OCI-LY3 (cell line): ENCODE measurements around the gene CD40.

ENCODE experiments used
- H2AFZ ChIP-seq: fragments of 200-600, 300-600 bp; shearing (Covaris generic); 2 replicates; pipeline ENCODE4 v1.6.0; 2014; ENCODE audit warnings: antibody characterized with exemption, low read depth, low read length
- H3K27ac ChIP-seq: fragments of 200-600, 300-600 bp; sonication (generic); 2 replicates; pipeline ENCODE4 v1.5.1; 2014; ENCODE audit warnings: mild to moderate bottlenecking, low read length, moderate library complexity, mixed read lengths
- H3K27me3 ChIP-seq: fragments of 200-600, 300-600 bp; sonication (generic); 2 replicates; pipeline ENCODE4 v1.6.1; 2014; ENCODE audit warnings: low read depth, low read length, mixed read lengths
- H3K36me3 ChIP-seq: fragments of 200-600, 300-600 bp; sonication (generic); replicated peaks from 2 replicates; pipeline ENCODE3; 2014; ENCODE audit warnings: low read depth, low read length, mixed read lengths
- H3K4me1 ChIP-seq: fragments of 300-600, 200-600 bp; sonication (generic); 2 replicates; pipeline ENCODE4 v1.6.1; 2014; ENCODE audit warnings: low read length, mixed read lengths
- H3K4me2 ChIP-seq: fragments of 200-600, 300-600 bp; sonication (generic); 2 replicates; pipeline ENCODE4 v1.6.1; 2014; ENCODE audit warnings: low read length, mixed read lengths
- H3K4me3 ChIP-seq: fragments of 300-600, 200-600 bp; sonication (generic); 2 replicates; pipeline ENCODE4 v1.5.1; 2014; ENCODE audit warnings: antibody characterized with exemption, mild to moderate bottlenecking, low read length, moderate library complexity
- H3K79me2 ChIP-seq: fragments of 300-600, 200-600 bp; shearing (Covaris generic); 2 replicates; pipeline ENCODE4 v1.6.1; 2014; ENCODE audit warnings: mild to moderate bottlenecking, low read length, mixed read lengths
- H3K9ac ChIP-seq: fragments of 300-600, 200-600 bp; shearing (Covaris generic); 2 replicates; pipeline ENCODE4 v1.6.0; 2014; ENCODE audit warnings: mild to moderate bottlenecking, low read length, moderate library complexity
- H3K9me3 ChIP-seq: fragments of 200-600, 300-600 bp; shearing (Covaris generic); 2 replicates; pipeline ENCODE4 v1.6.1; 2014; ENCODE audit warnings: low read length, mixed read lengths; ENCODE audit not compliant: insufficient read depth
- H4K20me1 ChIP-seq: fragments of 200-600, 300-600 bp; sonication (generic); 2 replicates; pipeline ENCODE4 v1.6.1; 2016; ENCODE audit warnings: low read length, mixed read lengths; ENCODE audit not compliant: insufficient read depth
- CTCF ChIP-seq: fragments of 200-600, 300-600 bp; sonication (generic); IDR thresholded peaks from 2 replicates; pipeline ENCODE4 v1.5.1; 2014; ENCODE audit warnings: antibody characterized with exemption, low read length, low read depth
- EZH2phosphoT487 ChIP-seq: fragments of 200-600 bp; shearing (Covaris generic); IDR thresholded peaks from 2 replicates; pipeline ENCODE4 v1.6.1; 2018; ENCODE audit warnings: antibody characterized with exemption, mixed run types, low read depth

CD40 gene

GRCh38 chr20:46122516-46123481 is 4.7 kb downstream of the CD40 start:
- H3K79me2 ChIP-seq = peaks cover 84% of the 10 kb centered on the region
- no peaks in the 10 kb centered on the region for H3K27me3 ChIP-seq
- H2AFZ ChIP-seq = no peak overlapping the region
- TF ChIP-seq CTCF = no peak
- TF ChIP-seq EZH2phosphoT487 = no peak
- H4K20me1 ChIP-seq = peaks cover 85% of the 10 kb centered on the region
- H3K4me3 ChIP-seq = no peak overlapping the region
- peaks cover 54% of the 10 kb centered on the region for H3K4me1 ChIP-seq
- no peaks in the 10 kb centered on the region for H3K9me3 ChIP-seq
- peak overlapping the region; percentile 98; the same call in 1 of the 2 replicates for H3K9ac ChIP-seq
- peak overlapping the region; percentile 94 for H3K27ac ChIP-seq
- H3K4me2 ChIP-seq = peak overlapping the region; percentile 73
- H3K36me3 ChIP-seq = peaks cover 84% of the 10 kb centered on the region

GRCh38 chr20:46123482-46124245 is 5.5 kb downstream of the CD40 start:
- peak overlapping the region; percentile 73; the same call in 1 of the 2 replicates for H3K4me2 ChIP-seq
- H3K4me3 ChIP-seq = no peak overlapping the region

GRCh38 chr20:46126440-46127056 is 8.4 kb downstream of the CD40 start:
- H3K4me1 ChIP-seq = peaks cover 83% of the 10 kb centered on the region

More at GRCh38 chr20:46123482-46124245, 5.5 kb downstream of the CD40 start:
- Histone ChIP-seq H3K4me1 (peaks cover 63% of the 10 kb centered on the region), H3K27me3 (no peaks in the 10 kb centered on the region), H4K20me1 (peaks cover 94% of the 10 kb centered on the region), H3K9ac (no peak overlapping the region), H3K79me2 (peaks cover 75% of the 10 kb centered on the region), H3K9me3 (no peaks in the 10 kb centered on the region), H3K27ac (peak overlapping the region; percentile 94), H2AFZ (no peak overlapping the region), H3K36me3 (peaks cover 88% of the 10 kb centered on the region)
- TF ChIP-seq EZH2phosphoT487 = no peak
- no peak for TF ChIP-seq CTCF

More at GRCh38 chr20:46126440-46127056, 8.4 kb downstream of the CD40 start:
- H4K20me1 ChIP-seq = peaks cover 89% of the 10 kb centered on the region
- peaks cover 46% of the 10 kb centered on the region for H3K79me2 ChIP-seq
- peaks cover 71% of the 10 kb centered on the region for H3K36me3 ChIP-seq
- no peak overlapping the region for H3K9ac ChIP-seq
- H3K4me3 ChIP-seq = no peak overlapping the region
- TF ChIP-seq EZH2phosphoT487 (no peak), CTCF (no peak)
- H3K9me3 ChIP-seq = no peaks in the 10 kb centered on the region
- no peak overlapping the region for H2AFZ ChIP-seq
- H3K4me2 ChIP-seq = no peak overlapping the region
- H3K27ac ChIP-seq = peak overlapping the region; percentile 26
- no peaks in the 10 kb centered on the region for H3K27me3 ChIP-seq
